Left ventricle myocardium inferior (tissue), 1 donor: ENCODE data around the gene FAM171A1. TPM values are rescaled to one million over a fixed set of nuclear protein-coding genes. Genes with fewer than 3 reads are reported as not detected.
A peak's percentile ranks its signal among the peaks of the same experiment; 100 is the strongest.
"Not testable (repeated sequence)": the region's sequence is repeated elsewhere in the genome, so short reads cannot be mapped to it uniquely, and the experiment has no call there.

Experiments
- DNase-seq: peaks from one replicate; pipeline ENCODE4 v3.0.0-alpha.2; 2020
- H3K27ac ChIP-seq: fragments of 200-600 bp; replicated peaks from 2 replicates; pipeline ENCODE4 v1.8.0; 2021
- H3K27me3 ChIP-seq: fragments of 200-600 bp; 2 replicates; pipeline ENCODE4 v1.8.0; 2021; ENCODE audit warnings: low read depth
- H3K36me3 ChIP-seq: fragments of 200-600 bp; 2 replicates; pipeline ENCODE4 v1.8.0; 2021
- H3K4me1 ChIP-seq: fragments of 200-600 bp; 2 replicates; pipeline ENCODE4 v1.8.0; 2021
- H3K4me3 ChIP-seq: fragments of 200-600 bp; 2 replicates; pipeline ENCODE4 v1.8.0; 2021; ENCODE audit warnings: mild to moderate bottlenecking, moderate library complexity
- H3K9me3 ChIP-seq: fragments of 200-600 bp; replicated peaks from 2 replicates; pipeline ENCODE4 v1.8.0; 2021
- CTCF ChIP-seq: fragments of 200-600 bp; IDR thresholded peaks from 2 replicates; pipeline ENCODE4 v1.8.0; 2021; ENCODE audit warnings: antibody characterized with exemption, mild to moderate bottlenecking, borderline replicate concordance
- intact Hi-C: fragments of 100-400 bp; cut with micrococcal nuclease; formaldehyde crosslinking; loops from one replicate; pipeline ENCODE4 v1.11.0; 2022
- total RNA-seq: library from RNA; stranded (reverse); fragmentation: NEBNext Ultra II Directional; extraction: Animal tissue kit (Norgen Biotek cat#: 25700); gene quantifications from one replicate; pipeline ENCODE4 v1.2.1, GENCODE V29; 2021
- donor health status: DM: no; HTN: yes; CAD: no; lungs with severe emphysema.

The FAM171A1 gene
- total RNA-seq, 1 donor from 2014 or later = 8.3 TPM

DNA sequence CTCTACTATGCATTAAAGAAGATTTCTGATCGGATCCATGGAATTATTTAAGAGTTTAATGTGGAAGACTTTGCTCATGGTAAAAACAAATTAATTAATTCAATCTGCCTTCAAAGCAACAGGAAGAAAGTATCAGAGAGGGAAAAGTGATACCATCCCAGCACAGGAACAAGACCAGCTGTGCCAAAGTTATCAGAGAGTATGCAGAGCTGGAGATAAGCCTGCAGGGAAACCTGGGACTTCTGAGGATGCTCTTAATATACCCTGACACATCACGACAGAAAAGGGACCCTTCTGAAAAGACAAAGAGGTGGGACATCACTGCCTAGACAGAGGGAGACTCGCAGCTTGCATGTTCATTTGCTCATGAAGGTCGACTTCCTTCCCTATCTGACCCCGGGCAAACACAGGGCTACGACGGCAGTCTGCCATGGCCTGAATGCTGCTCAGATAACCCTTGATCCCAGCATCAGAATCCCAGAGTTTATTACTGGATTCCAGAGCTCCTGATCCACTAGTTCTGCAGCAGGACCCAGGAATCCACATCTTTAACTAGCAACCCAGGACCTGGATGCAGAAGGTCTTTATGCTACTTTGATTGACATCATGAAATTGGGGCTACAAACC is 29.5 kb downstream of the FAM171A1 start:
- TF ChIP-seq CTCF = no peak
- H3K27me3 ChIP-seq = no peaks in the 10 kb centered on the region
- intact Hi-C loops = no loop called here

DNA sequence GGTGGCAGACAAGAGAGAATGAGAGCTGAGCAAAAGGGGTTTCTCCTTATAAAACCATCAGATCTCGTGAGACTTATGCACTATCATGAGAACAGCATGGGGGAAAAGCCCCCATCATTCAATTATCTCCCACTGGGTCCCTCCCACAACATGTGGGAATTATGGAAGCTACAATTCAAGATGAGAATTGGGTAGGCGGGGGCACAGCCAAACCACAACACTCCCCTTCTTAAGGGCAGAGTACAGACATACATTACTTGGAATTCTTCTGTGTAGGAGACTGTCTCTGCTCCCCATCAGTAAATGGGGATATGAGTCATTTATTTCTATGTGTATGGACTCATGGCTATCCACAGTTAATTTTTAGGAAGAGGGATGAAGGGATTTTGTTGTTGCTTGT is 31.2 kb downstream of the FAM171A1 start:
- Histone ChIP-seq H3K27me3 (no peaks in the 10 kb centered on the region), H3K27ac (no peak overlapping the region), H3K9me3 (no peaks in the 10 kb centered on the region), H3K36me3 (no peaks in the 10 kb centered on the region), H3K4me1 (peaks cover under 1% of the 10 kb centered on the region), H3K4me3 (no peak overlapping the region)
- intact Hi-C loops = no loop called here
- no peak for TF ChIP-seq CTCF
- no peak for DNase-seq

More for the DNA sequence above, 29.5 kb downstream of the FAM171A1 start:
- Histone ChIP-seq H3K4me1 (peaks cover 18% of the 10 kb centered on the region), H3K27ac (no peak overlapping the region), H3K36me3 (no peaks in the 10 kb centered on the region), H3K4me3 (no peak overlapping the region), H3K9me3 (no peaks in the 10 kb centered on the region)
- no peak for DNase-seq

- DNase-seq, intact Hi-C loops, H3K4me1 ChIP-seq: not testable (repeated sequence)
These were observed 33.6 kb downstream of the FAM171A1 start for GRCh38 chr10:15337441-15337923.

GRCh38 chr10:15336211-15336610 is 34.9 kb downstream of the FAM171A1 start:
- H3K27ac ChIP-seq = peak overlapping the region; percentile 41
- H3K36me3 ChIP-seq = no peaks in the 10 kb centered on the region
- no peaks in the 10 kb centered on the region for H3K9me3 ChIP-seq
- intact Hi-C loops = no loop called here
- TF ChIP-seq CTCF = no peak
- no peaks in the 10 kb centered on the region for H3K4me1 ChIP-seq
- DNase-seq = no peak
- H3K27me3 ChIP-seq = no peaks in the 10 kb centered on the region
- no peak overlapping the region for H3K4me3 ChIP-seq

More at GRCh38 chr10:15337441-15337923, 33.6 kb downstream of the FAM171A1 start:
- not testable (repeated sequence) for H3K27ac ChIP-seq, H3K36me3 ChIP-seq, H3K9me3 ChIP-seq, H3K4me3 ChIP-seq, H3K27me3 ChIP-seq

GRCh38 chr10:15335508-15335907 is 35.6 kb downstream of the FAM171A1 start:
- intact Hi-C loops = no loop called here
- Histone ChIP-seq H3K36me3 (no peaks in the 10 kb centered on the region), H3K4me3 (no peak overlapping the region), H3K4me1 (no peaks in the 10 kb centered on the region), H3K27me3 (no peaks in the 10 kb centered on the region), H3K27ac (peak overlapping the region; percentile 41), H3K9me3 (no peaks in the 10 kb centered on the region)
- no peak for TF ChIP-seq CTCF
- no peak for DNase-seq

GRCh38 chr10:15334650-15335323 is 36.3 kb downstream of the FAM171A1 start:
- Histone ChIP-seq H3K27ac (peak overlapping the region; percentile 41), H3K4me3 (no peak overlapping the region), H3K9me3 (no peaks in the 10 kb centered on the region), H3K27me3 (no peaks in the 10 kb centered on the region), H3K36me3 (no peaks in the 10 kb centered on the region), H3K4me1 (no peaks in the 10 kb centered on the region)
- intact Hi-C loops = no loop called here
- TF ChIP-seq CTCF = no peak
- DNase-seq = no peak
